ENCODE measurements around the gene RPL37A.

GRCh38 chr2:216453955-216454614, 44.6 kb upstream of the RPL37A start:
- TF ChIP-seq, protein P1, sequence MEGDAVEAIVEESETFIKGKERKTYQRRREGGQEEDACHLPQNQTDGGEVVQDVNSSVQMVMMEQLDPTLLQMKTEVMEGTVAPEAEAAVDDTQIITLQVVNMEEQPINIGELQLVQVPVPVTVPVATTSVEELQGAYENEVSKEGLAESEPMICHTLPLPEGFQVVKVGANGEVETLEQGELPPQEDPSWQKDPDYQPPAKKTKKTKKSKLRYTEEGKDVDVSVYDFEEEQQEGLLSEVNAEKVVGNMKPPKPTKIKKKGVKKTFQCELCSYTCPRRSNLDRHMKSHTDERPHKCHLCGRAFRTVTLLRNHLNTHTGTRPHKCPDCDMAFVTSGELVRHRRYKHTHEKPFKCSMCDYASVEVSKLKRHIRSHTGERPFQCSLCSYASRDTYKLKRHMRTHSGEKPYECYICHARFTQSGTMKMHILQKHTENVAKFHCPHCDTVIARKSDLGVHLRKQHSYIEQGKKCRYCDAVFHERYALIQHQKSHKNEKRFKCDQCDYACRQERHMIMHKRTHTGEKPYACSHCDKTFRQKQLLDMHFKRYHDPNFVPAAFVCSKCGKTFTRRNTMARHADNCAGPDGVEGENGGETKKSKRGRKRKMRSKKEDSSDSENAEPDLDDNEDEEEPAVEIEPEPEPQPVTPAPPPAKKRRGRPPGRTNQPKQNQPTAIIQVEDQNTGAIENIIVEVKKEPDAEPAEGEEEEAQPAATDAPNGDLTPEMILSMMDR (IDR thresholded peaks at IDR 0.05; ENCODE audit: insufficient read depth, low read length) = no peak
- TF ChIP-seq, protein P2, sequence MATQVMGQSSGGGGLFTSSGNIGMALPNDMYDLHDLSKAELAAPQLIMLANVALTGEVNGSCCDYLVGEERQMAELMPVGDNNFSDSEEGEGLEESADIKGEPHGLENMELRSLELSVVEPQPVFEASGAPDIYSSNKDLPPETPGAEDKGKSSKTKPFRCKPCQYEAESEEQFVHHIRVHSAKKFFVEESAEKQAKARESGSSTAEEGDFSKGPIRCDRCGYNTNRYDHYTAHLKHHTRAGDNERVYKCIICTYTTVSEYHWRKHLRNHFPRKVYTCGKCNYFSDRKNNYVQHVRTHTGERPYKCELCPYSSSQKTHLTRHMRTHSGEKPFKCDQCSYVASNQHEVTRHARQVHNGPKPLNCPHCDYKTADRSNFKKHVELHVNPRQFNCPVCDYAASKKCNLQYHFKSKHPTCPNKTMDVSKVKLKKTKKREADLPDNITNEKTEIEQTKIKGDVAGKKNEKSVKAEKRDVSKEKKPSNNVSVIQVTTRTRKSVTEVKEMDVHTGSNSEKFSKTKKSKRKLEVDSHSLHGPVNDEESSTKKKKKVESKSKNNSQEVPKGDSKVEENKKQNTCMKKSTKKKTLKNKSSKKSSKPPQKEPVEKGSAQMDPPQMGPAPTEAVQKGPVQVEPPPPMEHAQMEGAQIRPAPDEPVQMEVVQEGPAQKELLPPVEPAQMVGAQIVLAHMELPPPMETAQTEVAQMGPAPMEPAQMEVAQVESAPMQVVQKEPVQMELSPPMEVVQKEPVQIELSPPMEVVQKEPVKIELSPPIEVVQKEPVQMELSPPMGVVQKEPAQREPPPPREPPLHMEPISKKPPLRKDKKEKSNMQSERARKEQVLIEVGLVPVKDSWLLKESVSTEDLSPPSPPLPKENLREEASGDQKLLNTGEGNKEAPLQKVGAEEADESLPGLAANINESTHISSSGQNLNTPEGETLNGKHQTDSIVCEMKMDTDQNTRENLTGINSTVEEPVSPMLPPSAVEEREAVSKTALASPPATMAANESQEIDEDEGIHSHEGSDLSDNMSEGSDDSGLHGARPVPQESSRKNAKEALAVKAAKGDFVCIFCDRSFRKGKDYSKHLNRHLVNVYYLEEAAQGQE (IDR thresholded peaks at IDR 0.05; ENCODE audit: insufficient replicate concordance, low read depth) = no peak
- TF ChIP-seq POLR2AphosphoS5 (IDR thresholded peaks at IDR 0.05; ENCODE audit: low read depth) = no peak
- no peak for TF ChIP-seq GABPA (IDR thresholded peaks at IDR 0.05; ENCODE audit: low read depth)
- TF ChIP-seq SPI1 (IDR thresholded peaks at IDR 0.05; ENCODE audit: borderline replicate concordance, low read depth) = no peak
